DND-41 (cell line): ENCODE results near the gene ZNF576.
A peak's percentile ranks its signal among the peaks of the same experiment; 100 is the strongest.

Experiments
- CTCF ChIP-seq: IDR thresholded peaks from 2 replicates; pipeline ENCODE4 v1.5.1; 2012; ENCODE audit warnings: borderline replicate concordance, low read length, moderate library complexity, mild to moderate bottlenecking; ENCODE audit not compliant: poor library complexity, severe bottlenecking; ENCODE audit errors: extremely low read depth
- EZH2 ChIP-seq: IDR thresholded peaks from 3 replicates; pipeline ENCODE4 v1.6.1; 2012; ENCODE audit warnings: borderline replicate concordance, low read depth, mild to moderate bottlenecking, moderate library complexity, low read length, inconsistent platforms; ENCODE audit not compliant: severe bottlenecking

DNA sequence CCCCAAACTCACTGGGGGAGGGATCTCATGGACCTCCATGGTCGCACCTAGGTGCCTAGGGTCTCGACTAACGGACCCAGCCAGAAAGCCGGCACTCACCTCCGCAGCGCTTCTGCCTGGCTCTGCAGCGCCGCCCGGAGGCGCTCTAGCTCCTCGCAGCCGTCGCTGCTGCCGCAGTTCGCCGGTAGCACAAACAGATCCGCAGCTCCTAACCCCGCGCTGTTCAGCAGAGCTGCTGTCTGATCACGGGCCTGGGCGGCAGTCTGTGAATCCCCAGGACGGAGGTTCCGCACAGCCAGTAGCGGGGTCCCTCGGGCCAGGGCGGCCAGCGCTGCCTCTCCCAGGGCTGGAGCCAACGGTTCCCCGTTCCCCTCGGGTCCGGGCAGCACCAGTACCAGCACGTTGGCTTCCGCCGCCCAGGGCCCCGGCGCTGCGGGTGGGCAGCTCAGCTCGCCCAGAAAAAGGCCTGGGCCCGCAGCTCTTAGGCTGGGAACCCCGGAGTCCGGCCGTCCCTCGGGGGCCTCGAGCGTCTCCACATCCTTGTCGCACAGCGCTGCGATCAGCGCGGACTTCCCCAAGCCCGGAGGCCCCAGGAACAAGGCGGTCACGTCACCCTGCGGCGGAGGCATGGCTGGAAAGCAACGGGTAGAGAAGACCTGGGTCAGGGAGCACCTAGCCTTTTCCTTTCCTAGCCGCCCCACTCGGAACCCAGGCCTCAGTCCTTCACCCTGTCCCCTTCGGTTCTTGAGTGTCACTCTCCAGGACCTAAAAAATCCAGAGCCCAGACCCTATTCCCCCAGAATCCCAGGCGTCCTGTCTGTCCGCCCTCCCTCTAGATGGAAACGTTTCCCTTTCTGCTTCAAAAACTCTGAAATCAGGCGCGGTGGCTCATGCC is 1.4 kb upstream of the ZNF576 start:
- peak; percentile 86 for TF ChIP-seq CTCF
- no peak for TF ChIP-seq EZH2
